ENCODE measurements around the gene SAMD14.

DNA sequence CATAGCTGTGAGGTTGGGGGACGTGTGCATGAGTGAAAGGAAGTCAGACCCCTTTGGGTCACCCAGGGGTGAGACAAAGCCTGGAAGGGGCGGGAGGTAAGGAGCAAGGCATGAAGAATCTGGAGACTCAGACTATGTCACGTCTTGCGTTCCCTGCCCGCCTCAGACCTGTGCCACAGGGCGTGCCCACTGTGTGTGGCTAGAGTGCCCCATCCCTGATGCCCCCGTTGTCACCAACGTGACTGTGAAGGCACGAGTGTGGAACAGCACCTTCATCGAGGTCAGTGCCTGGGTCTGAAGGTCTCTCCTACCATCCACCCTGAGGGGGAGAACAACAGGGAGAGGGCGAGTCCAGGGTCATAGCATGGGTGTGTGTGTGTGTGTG lies 49.9 kb downstream of the SAMD14 start:
- TF ChIP-seq, protein P1, sequence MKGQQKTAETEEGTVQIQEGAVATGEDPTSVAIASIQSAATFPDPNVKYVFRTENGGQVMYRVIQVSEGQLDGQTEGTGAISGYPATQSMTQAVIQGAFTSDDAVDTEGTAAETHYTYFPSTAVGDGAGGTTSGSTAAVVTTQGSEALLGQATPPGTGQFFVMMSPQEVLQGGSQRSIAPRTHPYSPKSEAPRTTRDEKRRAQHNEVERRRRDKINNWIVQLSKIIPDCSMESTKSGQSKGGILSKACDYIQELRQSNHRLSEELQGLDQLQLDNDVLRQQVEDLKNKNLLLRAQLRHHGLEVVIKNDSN (CRISPR knock-in tag; IDR thresholded peaks at IDR 0.05), result no peak
- TF ChIP-seq, protein P2, sequence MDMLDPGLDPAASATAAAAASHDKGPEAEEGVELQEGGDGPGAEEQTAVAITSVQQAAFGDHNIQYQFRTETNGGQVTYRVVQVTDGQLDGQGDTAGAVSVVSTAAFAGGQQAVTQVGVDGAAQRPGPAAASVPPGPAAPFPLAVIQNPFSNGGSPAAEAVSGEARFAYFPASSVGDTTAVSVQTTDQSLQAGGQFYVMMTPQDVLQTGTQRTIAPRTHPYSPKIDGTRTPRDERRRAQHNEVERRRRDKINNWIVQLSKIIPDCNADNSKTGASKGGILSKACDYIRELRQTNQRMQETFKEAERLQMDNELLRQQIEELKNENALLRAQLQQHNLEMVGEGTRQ (CRISPR knock-in tag; IDR thresholded peaks at IDR 0.05), result no peak
- TF ChIP-seq, protein P3, sequence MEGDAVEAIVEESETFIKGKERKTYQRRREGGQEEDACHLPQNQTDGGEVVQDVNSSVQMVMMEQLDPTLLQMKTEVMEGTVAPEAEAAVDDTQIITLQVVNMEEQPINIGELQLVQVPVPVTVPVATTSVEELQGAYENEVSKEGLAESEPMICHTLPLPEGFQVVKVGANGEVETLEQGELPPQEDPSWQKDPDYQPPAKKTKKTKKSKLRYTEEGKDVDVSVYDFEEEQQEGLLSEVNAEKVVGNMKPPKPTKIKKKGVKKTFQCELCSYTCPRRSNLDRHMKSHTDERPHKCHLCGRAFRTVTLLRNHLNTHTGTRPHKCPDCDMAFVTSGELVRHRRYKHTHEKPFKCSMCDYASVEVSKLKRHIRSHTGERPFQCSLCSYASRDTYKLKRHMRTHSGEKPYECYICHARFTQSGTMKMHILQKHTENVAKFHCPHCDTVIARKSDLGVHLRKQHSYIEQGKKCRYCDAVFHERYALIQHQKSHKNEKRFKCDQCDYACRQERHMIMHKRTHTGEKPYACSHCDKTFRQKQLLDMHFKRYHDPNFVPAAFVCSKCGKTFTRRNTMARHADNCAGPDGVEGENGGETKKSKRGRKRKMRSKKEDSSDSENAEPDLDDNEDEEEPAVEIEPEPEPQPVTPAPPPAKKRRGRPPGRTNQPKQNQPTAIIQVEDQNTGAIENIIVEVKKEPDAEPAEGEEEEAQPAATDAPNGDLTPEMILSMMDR (IDR thresholded peaks at IDR 0.05), result no peak
- no peak for TF ChIP-seq CREB1 (CRISPR knock-in tag; IDR thresholded peaks at IDR 0.05)
- TF ChIP-seq, protein P4, sequence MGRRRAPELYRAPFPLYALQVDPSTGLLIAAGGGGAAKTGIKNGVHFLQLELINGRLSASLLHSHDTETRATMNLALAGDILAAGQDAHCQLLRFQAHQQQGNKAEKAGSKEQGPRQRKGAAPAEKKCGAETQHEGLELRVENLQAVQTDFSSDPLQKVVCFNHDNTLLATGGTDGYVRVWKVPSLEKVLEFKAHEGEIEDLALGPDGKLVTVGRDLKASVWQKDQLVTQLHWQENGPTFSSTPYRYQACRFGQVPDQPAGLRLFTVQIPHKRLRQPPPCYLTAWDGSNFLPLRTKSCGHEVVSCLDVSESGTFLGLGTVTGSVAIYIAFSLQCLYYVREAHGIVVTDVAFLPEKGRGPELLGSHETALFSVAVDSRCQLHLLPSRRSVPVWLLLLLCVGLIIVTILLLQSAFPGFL (CRISPR knock-in tag; IDR thresholded peaks at IDR 0.05; ENCODE audit: borderline replicate concordance), result no peak
- TF ChIP-seq SP1 (CRISPR knock-in tag; conservative IDR thresholded peaks at IDR 0.05), result no peak
- TF ChIP-seq, protein P5, sequence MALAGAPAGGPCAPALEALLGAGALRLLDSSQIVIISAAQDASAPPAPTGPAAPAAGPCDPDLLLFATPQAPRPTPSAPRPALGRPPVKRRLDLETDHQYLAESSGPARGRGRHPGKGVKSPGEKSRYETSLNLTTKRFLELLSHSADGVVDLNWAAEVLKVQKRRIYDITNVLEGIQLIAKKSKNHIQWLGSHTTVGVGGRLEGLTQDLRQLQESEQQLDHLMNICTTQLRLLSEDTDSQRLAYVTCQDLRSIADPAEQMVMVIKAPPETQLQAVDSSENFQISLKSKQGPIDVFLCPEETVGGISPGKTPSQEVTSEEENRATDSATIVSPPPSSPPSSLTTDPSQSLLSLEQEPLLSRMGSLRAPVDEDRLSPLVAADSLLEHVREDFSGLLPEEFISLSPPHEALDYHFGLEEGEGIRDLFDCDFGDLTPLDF (CRISPR knock-in tag; IDR thresholded peaks at IDR 0.05), result no peak
- TF ChIP-seq ZNF423 (CRISPR knock-in tag; IDR thresholded peaks at IDR 0.05), result no peak
- no peak for TF ChIP-seq EMX1 (CRISPR knock-in tag; IDR thresholded peaks at IDR 0.05)
- TF ChIP-seq ZNF317 (CRISPR knock-in tag; IDR thresholded peaks at IDR 0.05; ENCODE audit: borderline replicate concordance, low read depth), result no peak
- TF ChIP-seq TP53 (CRISPR knock-in tag; IDR thresholded peaks at IDR 0.05), result no peak
- TF ChIP-seq, protein P6, sequence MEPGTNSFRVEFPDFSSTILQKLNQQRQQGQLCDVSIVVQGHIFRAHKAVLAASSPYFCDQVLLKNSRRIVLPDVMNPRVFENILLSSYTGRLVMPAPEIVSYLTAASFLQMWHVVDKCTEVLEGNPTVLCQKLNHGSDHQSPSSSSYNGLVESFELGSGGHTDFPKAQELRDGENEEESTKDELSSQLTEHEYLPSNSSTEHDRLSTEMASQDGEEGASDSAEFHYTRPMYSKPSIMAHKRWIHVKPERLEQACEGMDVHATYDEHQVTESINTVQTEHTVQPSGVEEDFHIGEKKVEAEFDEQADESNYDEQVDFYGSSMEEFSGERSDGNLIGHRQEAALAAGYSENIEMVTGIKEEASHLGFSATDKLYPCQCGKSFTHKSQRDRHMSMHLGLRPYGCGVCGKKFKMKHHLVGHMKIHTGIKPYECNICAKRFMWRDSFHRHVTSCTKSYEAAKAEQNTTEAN (CRISPR knock-in tag; IDR thresholded peaks at IDR 0.05), result no peak
- TF ChIP-seq, protein P7, sequence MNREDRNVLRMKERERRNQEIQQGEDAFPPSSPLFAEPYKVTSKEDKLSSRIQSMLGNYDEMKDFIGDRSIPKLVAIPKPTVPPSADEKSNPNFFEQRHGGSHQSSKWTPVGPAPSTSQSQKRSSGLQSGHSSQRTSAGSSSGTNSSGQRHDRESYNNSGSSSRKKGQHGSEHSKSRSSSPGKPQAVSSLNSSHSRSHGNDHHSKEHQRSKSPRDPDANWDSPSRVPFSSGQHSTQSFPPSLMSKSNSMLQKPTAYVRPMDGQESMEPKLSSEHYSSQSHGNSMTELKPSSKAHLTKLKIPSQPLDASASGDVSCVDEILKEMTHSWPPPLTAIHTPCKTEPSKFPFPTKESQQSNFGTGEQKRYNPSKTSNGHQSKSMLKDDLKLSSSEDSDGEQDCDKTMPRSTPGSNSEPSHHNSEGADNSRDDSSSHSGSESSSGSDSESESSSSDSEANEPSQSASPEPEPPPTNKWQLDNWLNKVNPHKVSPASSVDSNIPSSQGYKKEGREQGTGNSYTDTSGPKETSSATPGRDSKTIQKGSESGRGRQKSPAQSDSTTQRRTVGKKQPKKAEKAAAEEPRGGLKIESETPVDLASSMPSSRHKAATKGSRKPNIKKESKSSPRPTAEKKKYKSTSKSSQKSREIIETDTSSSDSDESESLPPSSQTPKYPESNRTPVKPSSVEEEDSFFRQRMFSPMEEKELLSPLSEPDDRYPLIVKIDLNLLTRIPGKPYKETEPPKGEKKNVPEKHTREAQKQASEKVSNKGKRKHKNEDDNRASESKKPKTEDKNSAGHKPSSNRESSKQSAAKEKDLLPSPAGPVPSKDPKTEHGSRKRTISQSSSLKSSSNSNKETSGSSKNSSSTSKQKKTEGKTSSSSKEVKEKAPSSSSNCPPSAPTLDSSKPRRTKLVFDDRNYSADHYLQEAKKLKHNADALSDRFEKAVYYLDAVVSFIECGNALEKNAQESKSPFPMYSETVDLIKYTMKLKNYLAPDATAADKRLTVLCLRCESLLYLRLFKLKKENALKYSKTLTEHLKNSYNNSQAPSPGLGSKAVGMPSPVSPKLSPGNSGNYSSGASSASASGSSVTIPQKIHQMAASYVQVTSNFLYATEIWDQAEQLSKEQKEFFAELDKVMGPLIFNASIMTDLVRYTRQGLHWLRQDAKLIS (CRISPR knock-in tag; IDR thresholded peaks at IDR 0.05; ENCODE audit: borderline replicate concordance), result no peak
- no peak for TF ChIP-seq TCF7 (CRISPR knock-in tag; IDR thresholded peaks at IDR 0.05; ENCODE audit: low read depth)

Data from WTC11 (cell line).